Forelimb muscle (tissue), 1 donor: ENCODE results near the gene ACTL7A. TPM values are rescaled to one million over a fixed set of nuclear protein-coding genes. Genes with fewer than 3 reads are reported as not detected.
"Not testable (repeated sequence)": the region's sequence is repeated elsewhere in the genome, so short reads cannot be mapped to it uniquely, and the experiment has no call there.

Experiments
- DNase-seq: peaks from one replicate; pipeline ENCODE4 v3.0.0-alpha.2; 2013; ENCODE audit warnings: low read depth
- polyA plus RNA-seq: library from polyadenylated mRNA; unstranded; fragments of 120-200 nt; gene quantifications from one replicate; pipeline ENCODE4 v1.2.1, GENCODE V29; 2013; ENCODE audit not compliant: insufficient read length

The ACTL7A gene
- not detected for polyA plus RNA-seq

GRCh38 chr9:108861997-108862396 lies at the start of gene ACTL7A:
Gene ACTL7A (plus strand): TSS chr9:108862266. CDS start chr9:108862323, 57 bp downstream.
- no peak for DNase-seq

GRCh38 chr9:108812396-108813025 lies 49.6 kb upstream of the ACTL7A start:
- no peak for DNase-seq

- no peak for DNase-seq
Measured at GRCh38 chr9:108813951-108814601, 48.0 kb upstream of the ACTL7A start.

GRCh38 chr9:108815156-108815555 lies 46.9 kb upstream of the ACTL7A start:
- DNase-seq, result no peak

- DNase-seq, result no peak
Measured at GRCh38 chr9:108816037-108816436, 46.0 kb upstream of the ACTL7A start.

GRCh38 chr9:108823829-108824228 lies 38.2 kb upstream of the ACTL7A start:
- DNase-seq, result no peak

GRCh38 chr9:108830272-108830671 lies 31.8 kb upstream of the ACTL7A start:
- DNase-seq, result no peak

- DNase-seq, result no peak
Measured at GRCh38 chr9:108831496-108832178, 30.4 kb upstream of the ACTL7A start.

- no peak for DNase-seq
Measured at GRCh38 chr9:108832179-108832500, 29.9 kb upstream of the ACTL7A start.

GRCh38 chr9:108834959-108835665 lies 27.0 kb upstream of the ACTL7A start:
- DNase-seq, result no peak

- no peak for DNase-seq
Measured at GRCh38 chr9:108835831-108836230, 26.2 kb upstream of the ACTL7A start.

- no peak for DNase-seq
Measured at GRCh38 chr9:108836319-108836718, 25.7 kb upstream of the ACTL7A start.

GRCh38 chr9:108836781-108837180 lies 25.3 kb upstream of the ACTL7A start:
- no peak for DNase-seq

GRCh38 chr9:108837530-108837929 lies 24.5 kb upstream of the ACTL7A start:
- no peak for DNase-seq

GRCh38 chr9:108838017-108838416 lies 24.0 kb upstream of the ACTL7A start:
- DNase-seq, result no peak

- DNase-seq, result not testable (repeated sequence)
Measured at GRCh38 chr9:108839561-108839960, 22.5 kb upstream of the ACTL7A start.

GRCh38 chr9:108842610-108843295 lies 19.3 kb upstream of the ACTL7A start:
- DNase-seq, result no peak

- DNase-seq, result peak; percentile 68
Measured at GRCh38 chr9:108844391-108844790, 17.7 kb upstream of the ACTL7A start.

GRCh38 chr9:108844856-108845255 lies 17.2 kb upstream of the ACTL7A start:
- no peak for DNase-seq

- no peak for DNase-seq
Measured at GRCh38 chr9:108845507-108845906, 16.6 kb upstream of the ACTL7A start.

- no peak for DNase-seq
Measured at GRCh38 chr9:108845947-108846346, 16.1 kb upstream of the ACTL7A start.

GRCh38 chr9:108848296-108848695 lies 13.8 kb upstream of the ACTL7A start:
- not testable (repeated sequence) for DNase-seq
